ENCODE results near the gene HIGD1B. TPM values are rescaled to one million over a fixed set of nuclear protein-coding genes. Genes with fewer than 3 reads are reported as not detected.

The HIGD1B gene
- polyA plus RNA-seq, 1 experiment, result not detected

- Histone ChIP-seq H3K27ac (ENCODE audit: low read depth, low read length) (no peak overlapping the region), H3K9me3 (ENCODE audit: control insufficient read depth, insufficient read depth, low read length) (no peaks in the 10 kb centered on the region), H3K27me3 (ENCODE audit: control insufficient read depth, insufficient read depth, low read length) (no peaks in the 10 kb centered on the region), H3K4me3 (ENCODE audit: low read depth, low read length) (no peak overlapping the region)
- ChIA-PET POLR2A (no interaction called here), CTCF (interaction anchor here (1.2 to 1.5 kb wide), 2 partner anchors 28 to 58 kb away, joined by 3 to 4 read pairs; no protein-coding TSS in a partner anchor)
- TF ChIP-seq, protein P1, sequence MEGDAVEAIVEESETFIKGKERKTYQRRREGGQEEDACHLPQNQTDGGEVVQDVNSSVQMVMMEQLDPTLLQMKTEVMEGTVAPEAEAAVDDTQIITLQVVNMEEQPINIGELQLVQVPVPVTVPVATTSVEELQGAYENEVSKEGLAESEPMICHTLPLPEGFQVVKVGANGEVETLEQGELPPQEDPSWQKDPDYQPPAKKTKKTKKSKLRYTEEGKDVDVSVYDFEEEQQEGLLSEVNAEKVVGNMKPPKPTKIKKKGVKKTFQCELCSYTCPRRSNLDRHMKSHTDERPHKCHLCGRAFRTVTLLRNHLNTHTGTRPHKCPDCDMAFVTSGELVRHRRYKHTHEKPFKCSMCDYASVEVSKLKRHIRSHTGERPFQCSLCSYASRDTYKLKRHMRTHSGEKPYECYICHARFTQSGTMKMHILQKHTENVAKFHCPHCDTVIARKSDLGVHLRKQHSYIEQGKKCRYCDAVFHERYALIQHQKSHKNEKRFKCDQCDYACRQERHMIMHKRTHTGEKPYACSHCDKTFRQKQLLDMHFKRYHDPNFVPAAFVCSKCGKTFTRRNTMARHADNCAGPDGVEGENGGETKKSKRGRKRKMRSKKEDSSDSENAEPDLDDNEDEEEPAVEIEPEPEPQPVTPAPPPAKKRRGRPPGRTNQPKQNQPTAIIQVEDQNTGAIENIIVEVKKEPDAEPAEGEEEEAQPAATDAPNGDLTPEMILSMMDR (IDR thresholded peaks at IDR 0.05; ENCODE audit: low read depth, low read length), result no peak
- DNase-seq (ENCODE audit: low read depth, low spot score), result no peak
Observed at GRCh38 chr17:44837196-44837595, 10.5 kb upstream of the HIGD1B start.

DNA sequence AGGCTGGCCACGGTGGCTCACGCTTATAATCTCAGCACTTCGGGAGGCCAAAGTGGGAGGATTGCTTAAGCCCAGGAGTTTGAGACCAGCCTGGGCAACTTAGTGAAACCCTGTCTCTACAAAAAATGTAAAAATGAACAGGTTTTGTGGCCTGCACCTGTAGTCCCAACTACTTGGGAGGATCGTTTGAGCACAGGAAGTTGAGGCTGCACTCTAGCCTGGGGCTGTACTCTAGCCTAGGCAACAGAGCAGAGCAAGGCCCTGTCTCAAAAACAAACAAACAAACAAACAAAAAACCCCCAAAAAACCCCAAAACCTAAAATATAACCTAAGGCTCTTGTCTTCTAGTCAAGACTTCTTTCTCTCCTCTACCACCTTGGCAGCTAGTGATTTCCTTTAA is 7.4 kb upstream of the HIGD1B start:
- no peak overlapping the region for H3K27ac ChIP-seq (ENCODE audit: low read depth, low read length)
- POLR2A ChIA-PET, result interaction anchor here (0.8 kb wide), 1 partner anchor 587 kb away, joined by 4 read pairs; no protein-coding TSS in a partner anchor
- DNase-seq (ENCODE audit: low read depth, low spot score), result no peak
- H3K9me3 ChIP-seq (ENCODE audit: control insufficient read depth, insufficient read depth, low read length), result no peaks in the 10 kb centered on the region
- TF ChIP-seq, protein P1 (IDR thresholded peaks at IDR 0.05; ENCODE audit: low read depth, low read length), result no peak
- CTCF ChIA-PET, result no interaction called here
- H3K4me3 ChIP-seq (ENCODE audit: low read depth, low read length), result no peak overlapping the region
- H3K27me3 ChIP-seq (ENCODE audit: control insufficient read depth, insufficient read depth, low read length), result no peaks in the 10 kb centered on the region

- ChIA-PET POLR2A (interaction anchor here (0.8 kb wide), 1 partner anchor 586 kb away, joined by 4 read pairs; no protein-coding TSS in a partner anchor), CTCF (interaction anchor here (1.1 kb wide), 1 partner anchor 37 kb away, joined by 3 read pairs; no protein-coding TSS in a partner anchor)
- Histone ChIP-seq H3K27me3 (ENCODE audit: control insufficient read depth, insufficient read depth, low read length) (no peaks in the 10 kb centered on the region), H3K27ac (ENCODE audit: low read depth, low read length) (no peak overlapping the region), H3K4me3 (ENCODE audit: low read depth, low read length) (no peak overlapping the region), H3K9me3 (ENCODE audit: control insufficient read depth, insufficient read depth, low read length) (no peaks in the 10 kb centered on the region)
- TF ChIP-seq, protein P1 (IDR thresholded peaks at IDR 0.05; ENCODE audit: low read depth, low read length), result no peak
- DNase-seq (ENCODE audit: low read depth, low spot score), result no peak
Observed at GRCh38 chr17:44840936-44841335, 6.7 kb upstream of the HIGD1B start.

GRCh38 chr17:44842748-44843147 is 4.9 kb upstream of the HIGD1B start:
- TF ChIP-seq, protein P1 (IDR thresholded peaks at IDR 0.05; ENCODE audit: low read depth, low read length), result no peak
- POLR2A ChIA-PET, result no interaction called here
- H3K27me3 ChIP-seq (ENCODE audit: control insufficient read depth, insufficient read depth, low read length), result no peaks in the 10 kb centered on the region
- no peaks in the 10 kb centered on the region for H3K9me3 ChIP-seq (ENCODE audit: control insufficient read depth, insufficient read depth, low read length)
- DNase-seq (ENCODE audit: low read depth, low spot score), result no peak
- H3K4me3 ChIP-seq (ENCODE audit: low read depth, low read length), result no peak overlapping the region
- no peak overlapping the region for H3K27ac ChIP-seq (ENCODE audit: low read depth, low read length)
- CTCF ChIA-PET, result interaction anchor here (1.9 to 3.3 kb wide), 2 partner anchors 22 to 64 kb away, joined by 6 to 28 read pairs; no protein-coding TSS in a partner anchor

- no peak overlapping the region for H3K4me3 ChIP-seq (ENCODE audit: low read depth, low read length)
- ChIA-PET POLR2A (interaction anchor here (0.5 to 1.4 kb wide), 3 partner anchors 50 to 205 kb away, joined by 3 to 4 read pairs (median 3); no protein-coding TSS in a partner anchor), CTCF (interaction anchor here (0.6 to 3.3 kb wide), 8 partner anchors 9 to 69 kb away, joined by 3 to 28 read pairs (median 7); no protein-coding TSS in a partner anchor)
- TF ChIP-seq, protein P1 (IDR thresholded peaks at IDR 0.05; ENCODE audit: low read depth, low read length), result peak; percentile 36
- no peak for DNase-seq (ENCODE audit: low read depth, low spot score)
- peak overlapping the region; percentile 68 for H3K27ac ChIP-seq (ENCODE audit: low read depth, low read length)
- no peaks in the 10 kb centered on the region for H3K9me3 ChIP-seq (ENCODE audit: control insufficient read depth, insufficient read depth, low read length)
- H3K27me3 ChIP-seq (ENCODE audit: control insufficient read depth, insufficient read depth, low read length), result no peaks in the 10 kb centered on the region
Observed at GRCh38 chr17:44844390-44844830, 3.3 kb upstream of the HIGD1B start.

Data from AG04450 (cell line).